GM12878 (cell line): ENCODE data around the gene PPIB. TPM values are rescaled to one million over a fixed set of nuclear protein-coding genes. Genes with fewer than 3 reads are reported as not detected.

Experiments used
- ATAC-seq: fragments of 200-7000 bp; cut with Tn5 transposase; 3 replicates; pipeline ENCODE4 v1.9.1; 2020; ENCODE audit warnings: mild to moderate bottlenecking, moderate library complexity
- BruUV-seq: library from RNA; stranded (reverse); fragments of 400-500 nt; replicated peaks from 2 replicates; lab custom pipeline; 2021; lab: Mats Ljungman, UMichigan
- CTCF ChIA-PET: fragments of 300-600 bp; sonication (Branson Sonifier 250); formaldehyde crosslinking; extraction: SDS; loops from one replicate; lab custom pipeline; 2021; ENCODE audit warnings: inconsistent platforms; lab: Yijun Ruan, JAX
- POLR2A ChIA-PET: fragments of 350-600 bp; formaldehyde crosslinking; extraction: SDS; loops from one replicate; lab custom pipeline; 2021; ENCODE audit warnings: inconsistent platforms; lab: Charles Lee
- RAD21 ChIA-PET: fragments of 300-600 bp; sonication (Branson Sonifier 250); formaldehyde crosslinking; loops from one replicate; lab custom pipeline; 2023; ENCODE audit warnings: antibody characterized with exemption; ENCODE audit not compliant: unreplicated experiment; lab: Charles Lee
- SMC1A ChIA-PET: fragments of 300-600 bp; sonication (Branson Sonifier 250); formaldehyde crosslinking; loops from one replicate; lab custom pipeline; 2023; ENCODE audit not compliant: unreplicated experiment, uncharacterized antibody; lab: Charles Lee
- DNase-seq: peaks from one replicate; pipeline ENCODE4 v3.0.0-alpha.2; 2011; ENCODE audit warnings: low read depth, low spot score
- FAIRE-seq: peaks from 3 replicates; lab custom pipeline; 2011; peaks lifted over from hg19 to GRCh38; lab: Jason Lieb, UNC
- H2AFZ ChIP-seq: 2 replicates; pipeline ENCODE4 v1.6.0; 2011; ENCODE audit warnings: low read depth, low read length, control low read depth; ENCODE audit not compliant: control insufficient read depth
- H3K27ac ChIP-seq: 2 replicates; pipeline ENCODE4 v1.5.1; 2011; ENCODE audit warnings: control low read depth; ENCODE audit not compliant: control insufficient read depth, insufficient read depth
- H3K27me3 ChIP-seq, 2 experiments: replicated peaks in 1 of 2; 2 replicates each; pipeline versions ENCODE4 v1.6.0 to v1.6.1; 2011; ENCODE audit warnings: low read length in 1 of 2; ENCODE audit not compliant: control insufficient read depth in 2 of 2, insufficient read depth in 2 of 2
- H3K36me3 ChIP-seq, 2 experiments: 2 replicates each; pipeline ENCODE4 v1.5.1; 2011; ENCODE audit warnings: low read length in 1 of 2; ENCODE audit not compliant: control insufficient read depth in 2 of 2, insufficient read depth in 2 of 2
- H3K4me1 ChIP-seq: 2 replicates; pipeline ENCODE4 v1.6.1; 2011; ENCODE audit warnings: mild to moderate bottlenecking, low read length, moderate library complexity, mixed read lengths; ENCODE audit not compliant: control insufficient read depth, insufficient read depth
- H3K4me2 ChIP-seq: 2 replicates; pipeline ENCODE4 v1.6.0; 2011; ENCODE audit warnings: control low read depth; ENCODE audit not compliant: control insufficient read depth, insufficient read depth
- H3K4me3 ChIP-seq: fragments of 200-600 bp; sonication (generic); 2 replicates; pipeline ENCODE4 v1.5.1; 2016
- H3K79me2 ChIP-seq: 2 replicates; pipeline ENCODE4 v1.6.0; 2011; ENCODE audit warnings: low read length; ENCODE audit not compliant: control insufficient read depth, insufficient read depth
- H3K9ac ChIP-seq: 2 replicates; pipeline ENCODE4 v1.8.0; 2011; ENCODE audit warnings: low read length, control low read depth, mixed read lengths; ENCODE audit not compliant: control insufficient read depth, insufficient read depth
- H3K9me3 ChIP-seq: replicated peaks from 3 replicates; pipeline ENCODE4 v1.5.1; 2011; ENCODE audit warnings: mild to moderate bottlenecking, low read length; ENCODE audit not compliant: control insufficient read depth, insufficient read depth
- H4K20me1 ChIP-seq: 2 replicates; pipeline ENCODE4 v1.6.0; 2011; ENCODE audit not compliant: control insufficient read depth, insufficient read depth
- ATF2 ChIP-seq: IDR thresholded peaks from 2 replicates; pipeline ENCODE4 v1.6.1; 2012; ENCODE audit warnings: low read length, inconsistent platforms
- CHD2 ChIP-seq: IDR thresholded peaks from 2 replicates; pipeline ENCODE4 v1.6.1; 2011; ENCODE audit warnings: low read depth, low read length, improper control_type of control experiment, borderline replicate concordance
- GATAD2B ChIP-seq: fragments of 450-650 bp; conservative IDR thresholded peaks from 2 replicates; pipeline ENCODE4 v1.6.1; 2017; ENCODE audit warnings: low read depth, mild to moderate bottlenecking, moderate library complexity
- TARDBP ChIP-seq: IDR thresholded peaks from 2 replicates; pipeline ENCODE4 v1.6.1; 2016; ENCODE audit warnings: borderline replicate concordance
- WGBS: methylation state at CpG from one replicate; pipeline ENCODE4 v1.1.6; 2016; ENCODE audit warnings: low lambda C conversion rate; ENCODE audit not compliant: insufficient replicate concordance, insufficient coverage; ENCODE audit errors: missing lambda C conversion rate; 5-methylcytosine and 5-hydroxymethylcytosine counted together
- in situ Hi-C: fragments of 300-500 bp; cut with MboI; formaldehyde crosslinking; loops from 9 replicates; pipeline ENCODE4 v1.14.3; 2018; ENCODE audit warnings: mixed read lengths
- intact Hi-C: fragments of 100-400 bp; cut with micrococcal nuclease; formaldehyde crosslinking; loops from one replicate; pipeline ENCODE4 v1.14.2; 2022; ENCODE audit not compliant: unreplicated experiment
- polyA plus RNA-seq, 11 experiments: library from polyadenylated mRNA; depleted of rRNA in 4 of 11; unstranded in 6 of 11; stranded (reverse) in 5 of 11; fragments of >200 nt; fragmentation: Nextera tagmentation in 4 of 11; fragmentation: Illumina TruSeq in 1 of 11; extraction: Ambion mirVana in 4 of 11; extraction: Trizol in 1 of 11; gene quantifications; 1 replicate in 1 of 11; 2 replicates in 10 of 11; pipeline versions ENCODE4 v1.2.1 to v1.2.3, GENCODE V29; 2011 to 2016; ENCODE audit warnings: inconsistent platforms in 2 of 11, missing spikeins in 2 of 11, low read depth in 1 of 11
- total RNA-seq, 4 experiments: library from RNA; depleted of rRNA in 3 of 4; stranded (reverse); fragments of >200 nt in 3 of 4; fragmentation: Illumina TruSeq in 1 of 4; extraction: Trizol in 1 of 4; gene quantifications; 2 replicates each; pipeline versions ENCODE4 v1.2.1 to v1.2.3, GENCODE V29; 2013 to 2021

Gene PPIB
- total and polyA plus RNA-seq, 10 of the 15 experiments (the other 5 are each of a cell fraction or from before 2014, with no cell fraction given), result 344 to 936 (median 508) TPM

GRCh38 chr15:64131547-64131946 is 31.3 kb downstream of the PPIB start:
- H3K4me3 ChIP-seq, result no peak overlapping the region
- ChIA-PET CTCF (interaction anchor here (0.7 to 2.1 kb wide), 10 partner anchors 9 to 597 kb away, joined by 3 to 9 read pairs (median 4); no protein-coding TSS in a partner anchor), SMC1A (interaction anchor here (0.6 to 2.5 kb wide), 3 partner anchors 14 to 79 kb away, joined by 3 to 7 read pairs (median 4); no protein-coding TSS in a partner anchor), POLR2A (interaction anchor here (1.1 to 1.8 kb wide), 3 partner anchors 9 to 30 kb away, joined by 3 to 11 read pairs (median 4); no protein-coding TSS in a partner anchor), RAD21 (interaction anchor here (1.2 kb wide), 1 partner anchor 65 kb away, joined by 3 read pairs; no protein-coding TSS in a partner anchor)
- no TSS peak for BruUV-seq
- no peaks in the 10 kb centered on the region for H3K27me3 ChIP-seq
- 91% methylated on average over 7 of the region's 7 CpGs for WGBS
- ATAC-seq (no peak), DNase-seq (no peak), FAIRE-seq (no peak)
- no peaks in the 10 kb centered on the region for H3K79me2 ChIP-seq
- H2AFZ ChIP-seq, result no peak overlapping the region
- intact Hi-C loops, result no loop called here
- in situ Hi-C loops, result no loop called here
- no peak overlapping the region for H3K4me2 ChIP-seq
- no peaks in the 10 kb centered on the region for H3K9me3 ChIP-seq
- no peak overlapping the region for H3K27ac ChIP-seq
- H3K9ac ChIP-seq, result no peak overlapping the region
- H3K36me3 ChIP-seq, result peaks cover 34 to 50% of the 10 kb centered on the region in 2 experiments
- no peak for TF ChIP-seq CHD2
- H4K20me1 ChIP-seq, result no peaks in the 10 kb centered on the region
- no peaks in the 10 kb centered on the region for H3K4me1 ChIP-seq

- H3K27ac ChIP-seq, result no peak overlapping the region
- 95% methylated on average over 3 of the region's 3 CpGs for WGBS
- SMC1A ChIA-PET, result interaction anchor here (0.9 to 2.5 kb wide), 2 partner anchors 23 to 535 kb away, joined by 3 to 7 read pairs; no protein-coding TSS in a partner anchor
Measured at GRCh38 chr15:64130159-64130558, 32.7 kb downstream of the PPIB start.

More at GRCh38 chr15:64130159-64130558, 32.7 kb downstream of the PPIB start:
- in situ Hi-C loops (no loop called here), intact Hi-C loops (no loop called here)
- ATAC-seq, result no peak
- no peak for FAIRE-seq
- no peak for DNase-seq
- H2AFZ ChIP-seq, result no peak overlapping the region
- RAD21 ChIA-PET, result no interaction called here
- POLR2A ChIA-PET, result interaction anchor here (0.6 to 1.3 kb wide), 3 partner anchors 15 to 203 kb away, joined by 3 to 5 read pairs (median 3); no protein-coding TSS in a partner anchor
- no peaks in the 10 kb centered on the region; the same call in 2 of the 3 replicates for H3K9me3 ChIP-seq
- no TSS peak for BruUV-seq
- no peaks in the 10 kb centered on the region for H3K79me2 ChIP-seq
- H3K4me3 ChIP-seq, result no peak overlapping the region
- H3K36me3 ChIP-seq, result peaks cover 27 to 49% of the 10 kb centered on the region in 2 experiments
- H3K4me2 ChIP-seq, result no peak overlapping the region
- no peaks in the 10 kb centered on the region for H3K27me3 ChIP-seq
- no peaks in the 10 kb centered on the region for H4K20me1 ChIP-seq
- no peaks in the 10 kb centered on the region for H3K4me1 ChIP-seq
- H3K9ac ChIP-seq, result no peak overlapping the region
- TF ChIP-seq GATAD2B (no peak), ATF2 (no peak), TARDBP (no peak)
- CTCF ChIA-PET, result interaction anchor here (0.7 to 1.0 kb wide), 4 partner anchors 9 to 145 kb away, joined by 3 to 5 read pairs (median 3); no protein-coding TSS in a partner anchor
